Esophagus muscularis mucosa (tissue), 3 donors: ENCODE results near the gene APBA3.

ENCODE experiments used
- POLR2A ChIP-seq: fragments of 450-650 bp; IDR thresholded peaks from one replicate; pipeline ENCODE4 v1.6.1; 2017; ENCODE audit warnings: antibody characterized with exemption, moderate library complexity, mild to moderate bottlenecking, low read depth
- POLR2AphosphoS5 ChIP-seq, 2 donors: sonication (generic); formaldehyde crosslinking; IDR thresholded peaks; one replicate each; pipeline ENCODE4 v1.6.1; 2017; ENCODE audit warnings: antibody characterized with exemption in 2 of 2
- TF ChIP-seq, protein P1 (sequence below), 3 experiments: fragments of 200-600 bp in 2 of 3; fragments of 450-650 bp in 1 of 3; sonication (generic) in 2 of 3; IDR thresholded peaks; one replicate each; pipeline ENCODE4 v1.5.1; 2017 to 2019; ENCODE audit warnings: antibody characterized with exemption in 3 of 3, mild to moderate bottlenecking in 2 of 3, moderate library complexity in 1 of 3

DNA sequence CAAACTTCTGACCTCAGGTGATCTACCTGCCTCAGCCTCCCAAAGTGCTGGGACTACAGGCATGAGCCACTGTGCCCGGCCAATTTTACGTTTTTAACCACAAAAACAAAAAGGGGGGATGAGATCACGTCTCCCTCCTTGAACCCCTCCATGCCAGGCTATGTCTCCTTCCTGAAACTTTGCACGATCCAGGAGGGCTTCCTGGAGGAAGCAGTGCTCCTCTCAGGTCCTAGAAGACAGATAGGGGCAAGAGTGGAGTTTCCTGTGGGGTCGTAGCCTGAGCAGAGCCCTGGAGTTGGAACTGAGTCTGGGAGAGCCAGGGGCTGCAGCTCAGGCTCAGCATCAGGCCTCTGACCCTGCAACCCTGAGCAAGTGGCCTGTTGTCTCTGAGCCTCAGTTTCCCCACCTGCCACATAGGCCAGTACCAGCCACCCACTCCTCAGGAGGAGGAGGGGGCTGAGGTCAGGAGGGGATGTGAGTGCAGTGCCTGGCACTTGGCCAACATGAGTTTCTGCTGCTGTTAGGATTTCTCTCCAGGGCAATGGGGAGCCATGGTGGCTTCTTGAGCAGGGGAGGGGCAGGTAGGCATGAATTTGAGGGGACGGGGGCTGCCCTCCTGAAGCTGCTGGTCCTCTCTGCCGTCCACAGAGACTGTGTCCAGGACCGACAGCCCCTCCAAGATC, 16.0 kb downstream of the APBA3 start:
- no peak for TF ChIP-seq POLR2A
- no peak for TF ChIP-seq POLR2AphosphoS5 (IDR thresholded peaks at IDR 0.05)
- TF ChIP-seq, protein P1, sequence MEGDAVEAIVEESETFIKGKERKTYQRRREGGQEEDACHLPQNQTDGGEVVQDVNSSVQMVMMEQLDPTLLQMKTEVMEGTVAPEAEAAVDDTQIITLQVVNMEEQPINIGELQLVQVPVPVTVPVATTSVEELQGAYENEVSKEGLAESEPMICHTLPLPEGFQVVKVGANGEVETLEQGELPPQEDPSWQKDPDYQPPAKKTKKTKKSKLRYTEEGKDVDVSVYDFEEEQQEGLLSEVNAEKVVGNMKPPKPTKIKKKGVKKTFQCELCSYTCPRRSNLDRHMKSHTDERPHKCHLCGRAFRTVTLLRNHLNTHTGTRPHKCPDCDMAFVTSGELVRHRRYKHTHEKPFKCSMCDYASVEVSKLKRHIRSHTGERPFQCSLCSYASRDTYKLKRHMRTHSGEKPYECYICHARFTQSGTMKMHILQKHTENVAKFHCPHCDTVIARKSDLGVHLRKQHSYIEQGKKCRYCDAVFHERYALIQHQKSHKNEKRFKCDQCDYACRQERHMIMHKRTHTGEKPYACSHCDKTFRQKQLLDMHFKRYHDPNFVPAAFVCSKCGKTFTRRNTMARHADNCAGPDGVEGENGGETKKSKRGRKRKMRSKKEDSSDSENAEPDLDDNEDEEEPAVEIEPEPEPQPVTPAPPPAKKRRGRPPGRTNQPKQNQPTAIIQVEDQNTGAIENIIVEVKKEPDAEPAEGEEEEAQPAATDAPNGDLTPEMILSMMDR (IDR thresholded peaks at IDR 0.05) = no peak
